RPMI7951 (cell line): Measurements from ENCODE around the gene PALLD. TPM values are rescaled to one million over a fixed set of nuclear protein-coding genes. Genes with fewer than 3 reads are reported as not detected.
A peak's percentile ranks its signal among the peaks of the same experiment; 100 is the strongest.

Experiments
- DNase-seq: peaks from one replicate; pipeline ENCODE4 v3.0.0-alpha.2; 2012; ENCODE audit warnings: low read depth
- total RNA-seq: library from RNA; depleted of rRNA; stranded (reverse); fragments of >200 nt; shearing (Covaris generic); gene quantifications from 2 replicates; pipeline ENCODE4 v1.2.3, GENCODE V29; 2014

The PALLD gene
- total RNA-seq, 1 experiment from 2014 or later, result 44.5 TPM

- no peak for DNase-seq
Observed at GRCh38 chr4:168557658-168558057, 60.8 kb downstream of the PALLD start.

- peak; percentile 57 for DNase-seq
Observed at GRCh38 chr4:168558599-168558998, 61.7 kb downstream of the PALLD start.

- DNase-seq, result peak; percentile 42
Observed at GRCh38 chr4:168560184-168561180, 63.6 kb downstream of the PALLD start.

- DNase-seq, result peak; percentile 53
Observed at GRCh38 chr4:168562041-168562571, 65.3 kb downstream of the PALLD start.

GRCh38 chr4:168564023-168564422 is 67.2 kb downstream of the PALLD start:
- no peak for DNase-seq

DNA sequence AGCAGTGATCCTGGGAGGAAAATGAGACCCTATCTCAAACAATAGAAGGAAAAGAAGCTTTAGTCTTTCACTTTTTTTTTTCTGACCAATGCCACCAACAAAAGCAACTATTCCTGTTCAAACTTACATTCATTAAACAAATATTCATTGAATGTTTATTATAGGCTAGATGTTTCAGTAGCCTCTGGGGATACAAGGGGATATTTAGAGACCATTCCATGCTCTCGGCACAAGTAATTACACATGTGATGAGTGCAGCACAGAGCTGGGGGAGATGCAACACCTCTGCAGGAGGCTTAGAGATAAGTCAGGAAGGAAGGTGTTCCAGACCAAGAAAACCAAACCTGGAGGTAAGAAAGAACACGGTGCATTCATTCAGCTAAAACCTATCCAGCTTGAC is 68.3 kb downstream of the PALLD start:
- DNase-seq, result no peak

DNA sequence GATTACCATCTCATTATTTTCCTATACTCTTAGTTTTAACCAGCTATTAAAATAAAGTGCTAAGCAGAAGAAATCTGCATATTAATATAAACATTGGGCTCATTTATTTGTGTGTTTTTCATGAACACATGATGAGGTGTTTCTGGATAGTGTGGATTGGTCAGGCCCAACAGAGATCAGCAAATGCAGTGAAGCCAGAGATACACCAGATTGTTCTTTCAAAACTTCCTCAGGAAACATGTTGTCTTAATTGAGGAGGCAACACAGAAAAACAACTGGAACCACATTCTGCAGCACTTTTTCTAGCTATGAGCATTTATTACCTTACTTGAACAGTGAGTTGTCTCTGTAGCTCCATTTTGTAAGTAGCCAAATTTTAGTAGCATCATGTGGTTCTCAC is 69.9 kb downstream of the PALLD start:
- no peak for DNase-seq

- peak; percentile 57 for DNase-seq
Observed at GRCh38 chr4:168569066-168569930, 72.4 kb downstream of the PALLD start.

DNA sequence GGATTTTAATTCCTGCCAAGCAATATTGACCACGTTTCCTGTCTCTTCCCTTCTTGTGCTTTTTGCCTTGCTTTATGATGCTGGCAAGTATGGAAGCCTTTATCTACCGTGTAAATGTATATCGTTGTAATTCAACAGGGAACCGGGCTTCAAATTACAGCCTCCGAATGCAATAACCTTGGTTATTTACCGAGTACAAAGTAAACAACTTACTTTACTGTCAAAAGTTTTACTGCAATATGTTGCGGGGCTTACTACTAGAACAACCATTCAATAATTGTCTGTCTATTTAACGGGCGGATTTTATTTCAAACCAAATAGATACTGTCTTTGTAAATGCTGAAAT is 73.1 kb downstream of the PALLD start:
- no peak for DNase-seq

- no peak for DNase-seq
Observed at GRCh38 chr4:168570466-168570865, 73.6 kb downstream of the PALLD start.

DNA sequence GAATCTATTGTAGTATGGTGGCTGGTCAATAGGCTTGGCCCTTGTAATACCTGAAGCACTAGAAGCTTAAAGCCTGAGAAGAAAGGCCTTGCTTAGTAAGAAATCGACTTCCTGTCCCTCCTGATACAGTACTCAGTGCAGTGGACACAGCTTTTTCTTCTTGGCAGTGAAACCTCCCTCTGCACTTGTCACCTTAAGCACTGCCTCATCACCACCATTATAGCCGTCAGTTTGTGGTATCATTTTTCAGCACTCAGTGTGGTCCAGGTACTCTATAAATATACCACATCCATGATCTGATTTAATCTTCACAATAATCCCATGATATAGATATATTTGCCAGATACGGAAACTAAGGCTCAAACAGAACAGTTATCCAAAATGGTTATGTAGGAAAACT is 75.2 kb downstream of the PALLD start:
- no peak for DNase-seq

- DNase-seq, result no peak
Observed at GRCh38 chr4:168573870-168574269, 77.0 kb downstream of the PALLD start.

- peak; percentile 67 for DNase-seq
Observed at GRCh38 chr4:168574581-168575295, 77.9 kb downstream of the PALLD start.

DNA sequence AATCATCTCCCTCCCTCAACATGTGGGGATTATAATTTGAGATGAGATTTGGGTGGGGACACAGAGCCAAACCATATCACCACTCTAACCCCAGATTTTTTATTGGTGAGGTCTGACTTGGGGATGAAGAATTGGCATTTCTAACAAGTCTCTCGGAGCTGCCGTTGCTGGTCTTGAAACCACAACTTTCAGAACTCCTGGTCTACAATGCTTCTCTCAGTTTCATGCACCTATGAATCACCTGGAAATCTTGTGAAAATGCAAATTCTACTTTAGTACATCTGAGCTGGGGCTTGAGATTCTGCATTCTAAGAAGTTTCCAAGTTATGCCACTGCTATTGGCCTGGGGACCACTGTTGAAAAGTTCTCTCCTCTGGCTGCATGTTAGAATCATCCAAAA is 78.6 kb downstream of the PALLD start:
- DNase-seq, result no peak

DNA sequence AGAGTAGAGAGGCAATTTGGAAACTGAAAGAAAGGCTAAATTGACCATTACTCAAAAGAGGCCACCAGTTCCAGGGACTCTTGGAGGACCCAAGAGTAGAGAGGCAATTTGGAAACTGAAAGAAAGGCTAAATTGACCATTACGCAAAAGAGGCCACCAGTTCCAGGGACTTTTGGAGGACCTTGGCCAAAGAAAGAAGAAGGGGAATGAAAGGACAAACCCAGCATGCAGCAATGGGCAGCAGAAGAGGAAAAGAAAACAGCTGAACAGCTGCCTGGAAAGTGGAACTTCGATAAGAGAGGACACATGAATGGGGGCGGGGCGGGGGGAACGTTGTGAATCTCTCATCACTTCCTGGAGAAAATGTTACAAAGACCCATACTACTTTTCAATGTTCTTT is 80.8 kb downstream of the PALLD start:
- DNase-seq, result no peak

- DNase-seq, result no peak
Observed at GRCh38 chr4:168580228-168580627, 83.4 kb downstream of the PALLD start.

DNA sequence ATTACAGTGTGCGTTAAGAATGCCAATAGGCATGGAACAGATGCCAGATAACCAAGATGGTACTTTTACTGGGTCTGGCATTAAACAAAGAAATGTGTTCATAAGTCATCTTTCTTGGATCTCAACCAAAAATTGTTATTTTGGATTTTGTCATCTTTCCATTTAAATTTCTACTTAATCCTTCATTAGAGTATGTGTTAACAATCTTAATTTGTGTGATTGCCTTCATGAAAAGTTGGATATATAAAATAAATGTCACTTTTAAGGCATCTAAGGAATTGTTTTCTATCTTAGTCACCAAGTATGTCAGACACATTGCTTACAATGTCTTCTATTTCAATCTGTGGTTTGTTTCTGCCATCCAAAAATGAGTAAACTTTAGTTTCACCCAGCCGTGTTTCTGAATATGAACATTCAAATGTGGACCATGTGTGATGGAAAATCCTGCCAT is 87.5 kb downstream of the PALLD start:
- DNase-seq, result peak; percentile 74

DNA sequence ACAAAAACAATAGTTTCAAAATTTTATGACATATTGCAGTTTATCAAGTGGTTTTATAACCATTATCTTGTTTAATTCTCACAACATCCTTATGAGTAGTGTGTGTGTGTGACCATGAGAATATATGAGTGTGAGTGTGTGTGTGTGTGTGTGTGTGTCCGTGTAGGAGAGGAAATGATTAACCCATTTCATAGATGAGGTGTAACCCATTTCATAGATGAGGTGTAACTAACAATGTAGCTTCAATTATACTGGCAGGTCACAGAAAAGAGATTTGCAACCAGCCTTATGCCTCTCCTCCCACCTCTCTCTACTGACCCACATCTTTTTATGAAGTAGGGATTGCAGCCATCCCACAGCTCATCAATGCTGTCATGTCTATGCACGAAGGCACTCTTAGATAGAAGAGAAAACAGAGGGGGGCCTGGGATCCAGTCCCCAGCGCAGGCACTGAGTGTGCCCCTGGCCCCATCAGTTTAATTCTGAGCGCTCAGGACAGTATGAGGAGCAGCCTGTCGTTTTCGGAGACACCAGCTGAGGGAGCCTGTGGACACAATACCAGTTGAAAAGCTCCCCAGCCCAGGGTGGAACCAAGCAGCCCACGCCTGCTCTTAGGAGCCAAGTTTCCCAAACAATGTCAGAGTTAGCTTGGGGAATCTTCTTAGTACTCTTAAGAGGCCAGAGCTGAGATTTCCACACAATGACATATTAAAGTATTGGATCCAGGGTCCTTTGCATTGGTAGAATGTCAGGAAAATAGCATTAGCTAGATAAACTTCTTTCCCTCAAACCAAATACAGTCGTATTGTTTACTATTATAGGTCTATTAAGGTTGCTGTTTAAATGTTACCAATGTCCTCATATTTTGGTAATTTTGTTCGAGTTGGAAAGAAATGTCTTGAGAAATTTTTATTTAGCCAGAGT is 88.6 kb downstream of the PALLD start:
- DNase-seq, result peak; percentile 75

GRCh38 chr4:168586926-168587325 is 90.1 kb downstream of the PALLD start:
- DNase-seq, result peak; percentile 19

- DNase-seq, result peak; percentile 95
Observed at GRCh38 chr4:168587411-168588125, 90.7 kb downstream of the PALLD start.
